Lower leg skin (tissue), 3 donors: ENCODE data around the gene ZNF558.

ENCODE experiments used
- POLR2A ChIP-seq, 2 donors: fragments of 450-650 bp; IDR thresholded peaks; one replicate each; pipeline ENCODE4 v1.6.1; 2016 to 2017; ENCODE audit warnings: antibody characterized with exemption in 2 of 2, mild to moderate bottlenecking in 1 of 2, moderate library complexity in 1 of 2
- TF ChIP-seq, protein P1 (sequence below), 3 donors: fragments of 450-650 bp; IDR thresholded peaks; one replicate each; pipeline ENCODE4 v1.5.1; 2016; ENCODE audit warnings: antibody characterized with exemption in 3 of 3, mild to moderate bottlenecking in 3 of 3, moderate library complexity in 2 of 3

GRCh38 chr19:8849232-8849631, 17.1 kb upstream of the ZNF558 start:
- TF ChIP-seq POLR2A (IDR thresholded peaks at IDR 0.05), result no peak
- TF ChIP-seq, protein P1, sequence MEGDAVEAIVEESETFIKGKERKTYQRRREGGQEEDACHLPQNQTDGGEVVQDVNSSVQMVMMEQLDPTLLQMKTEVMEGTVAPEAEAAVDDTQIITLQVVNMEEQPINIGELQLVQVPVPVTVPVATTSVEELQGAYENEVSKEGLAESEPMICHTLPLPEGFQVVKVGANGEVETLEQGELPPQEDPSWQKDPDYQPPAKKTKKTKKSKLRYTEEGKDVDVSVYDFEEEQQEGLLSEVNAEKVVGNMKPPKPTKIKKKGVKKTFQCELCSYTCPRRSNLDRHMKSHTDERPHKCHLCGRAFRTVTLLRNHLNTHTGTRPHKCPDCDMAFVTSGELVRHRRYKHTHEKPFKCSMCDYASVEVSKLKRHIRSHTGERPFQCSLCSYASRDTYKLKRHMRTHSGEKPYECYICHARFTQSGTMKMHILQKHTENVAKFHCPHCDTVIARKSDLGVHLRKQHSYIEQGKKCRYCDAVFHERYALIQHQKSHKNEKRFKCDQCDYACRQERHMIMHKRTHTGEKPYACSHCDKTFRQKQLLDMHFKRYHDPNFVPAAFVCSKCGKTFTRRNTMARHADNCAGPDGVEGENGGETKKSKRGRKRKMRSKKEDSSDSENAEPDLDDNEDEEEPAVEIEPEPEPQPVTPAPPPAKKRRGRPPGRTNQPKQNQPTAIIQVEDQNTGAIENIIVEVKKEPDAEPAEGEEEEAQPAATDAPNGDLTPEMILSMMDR (IDR thresholded peaks at IDR 0.05), result no peak
